ENCODE data around the gene CIDEB.
"Not testable (repeated sequence)": the region's sequence is repeated elsewhere in the genome, so short reads cannot be mapped to it uniquely, and the experiment has no call there.

The CIDEB gene, protein sequence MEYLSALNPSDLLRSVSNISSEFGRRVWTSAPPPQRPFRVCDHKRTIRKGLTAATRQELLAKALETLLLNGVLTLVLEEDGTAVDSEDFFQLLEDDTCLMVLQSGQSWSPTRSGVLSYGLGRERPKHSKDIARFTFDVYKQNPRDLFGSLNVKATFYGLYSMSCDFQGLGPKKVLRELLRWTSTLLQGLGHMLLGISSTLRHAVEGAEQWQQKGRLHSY

DNA sequence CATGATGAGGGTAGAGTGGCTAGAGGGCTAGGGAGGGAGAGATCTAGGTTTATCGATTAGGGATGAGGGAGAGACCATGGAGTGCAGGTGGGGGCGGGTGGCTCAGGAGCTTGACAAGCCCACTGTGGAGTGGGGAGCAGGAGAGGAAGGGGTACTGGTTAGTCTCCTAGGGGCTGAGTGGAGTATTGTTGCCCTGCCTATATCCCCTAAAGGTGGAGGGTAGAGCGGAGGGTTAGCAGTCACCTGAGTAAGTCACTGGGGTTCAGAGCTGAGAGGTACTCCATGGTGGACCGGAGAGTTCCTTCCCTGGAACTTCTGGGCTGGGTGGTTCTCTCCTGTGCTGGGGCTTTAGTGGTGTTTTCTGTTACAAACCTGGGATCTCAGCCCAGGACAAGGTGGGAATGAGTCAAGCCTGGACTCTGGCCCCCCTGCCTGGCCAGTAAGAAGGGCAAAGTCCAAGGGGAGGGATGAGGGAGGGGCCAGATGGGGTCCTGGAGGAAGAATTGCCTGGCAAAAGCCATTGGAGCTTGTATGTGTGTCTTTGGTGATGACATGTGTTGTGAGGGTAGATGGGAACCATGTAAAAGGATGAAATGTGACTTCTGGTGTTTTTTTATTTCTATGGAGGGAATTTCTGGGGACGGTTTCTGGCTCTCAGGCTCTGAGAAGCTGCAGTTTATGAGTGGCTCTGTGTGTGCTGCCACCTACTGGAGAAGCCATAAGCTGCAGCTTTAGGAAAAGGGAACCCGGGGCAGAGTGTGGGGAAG lies at the start of gene CIDEB:
TSS of gene CIDEB (minus strand) at position 403 of the 767 bp plus-strand sequence. CDS start at position 284, 119 bp downstream.
- peak; percentile 57 for DNase-seq (ENCODE audit: low spot score)

DNA sequence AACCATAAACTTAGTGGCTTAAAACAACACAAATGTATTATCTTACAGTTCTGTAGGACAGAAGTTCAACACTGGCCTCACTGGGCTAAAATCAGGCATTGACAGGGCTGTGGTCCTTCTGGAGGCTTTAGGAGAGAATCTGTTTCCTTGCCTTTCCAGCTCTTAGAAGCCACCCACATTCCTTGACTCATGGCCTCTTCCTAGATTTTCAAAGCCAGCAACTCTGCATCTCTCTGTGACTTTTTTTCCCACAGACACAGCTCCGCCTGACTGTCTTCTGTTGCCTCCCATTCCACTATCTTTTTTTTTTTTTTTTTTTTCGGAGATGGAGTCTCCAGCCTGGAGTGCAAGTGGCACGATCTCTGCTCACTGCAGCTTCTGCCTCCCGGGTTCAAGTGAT lies 48.4 kb upstream of the CIDEB start:
- DNase-seq (ENCODE audit: low spot score), result no peak

DNA sequence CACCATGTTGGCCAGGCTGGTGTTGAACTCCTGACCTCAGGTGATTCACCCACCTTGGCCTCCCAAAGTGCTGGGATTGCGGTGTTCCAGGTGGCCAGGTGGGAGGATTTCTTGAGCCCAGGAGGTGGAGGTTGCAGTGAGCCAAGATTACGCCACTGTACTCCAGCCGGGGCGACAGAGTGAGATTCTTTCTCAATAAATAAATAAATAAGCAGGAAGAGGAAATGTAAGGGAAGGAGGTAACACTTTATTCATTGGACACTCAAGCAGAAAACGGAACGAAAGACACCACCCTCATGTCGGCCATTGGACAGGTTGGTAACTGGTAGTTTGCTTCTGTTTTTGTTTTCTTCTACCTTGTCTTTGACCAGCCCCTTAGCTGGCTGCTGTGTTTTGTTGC lies 47.2 kb upstream of the CIDEB start:
- DNase-seq (ENCODE audit: low spot score), result no peak

DNA sequence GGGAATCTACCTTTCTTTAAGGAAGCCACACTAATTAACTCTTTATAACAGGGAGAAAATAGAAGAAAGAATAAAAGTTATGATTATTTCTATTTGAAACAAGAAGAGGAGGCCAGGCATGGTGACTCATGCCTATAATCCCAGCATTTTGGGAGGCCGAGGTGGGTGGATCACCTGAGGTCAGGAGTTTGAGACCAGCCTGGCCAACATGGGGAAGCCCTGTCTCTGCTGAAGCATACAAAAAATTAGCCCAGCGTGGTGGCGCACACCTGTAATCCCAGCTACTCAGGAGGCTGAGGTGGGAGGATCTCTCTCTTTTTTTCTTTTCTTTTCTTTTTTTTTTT lies 46.7 kb upstream of the CIDEB start:
- not testable (repeated sequence) for DNase-seq (ENCODE audit: low spot score)

DNA sequence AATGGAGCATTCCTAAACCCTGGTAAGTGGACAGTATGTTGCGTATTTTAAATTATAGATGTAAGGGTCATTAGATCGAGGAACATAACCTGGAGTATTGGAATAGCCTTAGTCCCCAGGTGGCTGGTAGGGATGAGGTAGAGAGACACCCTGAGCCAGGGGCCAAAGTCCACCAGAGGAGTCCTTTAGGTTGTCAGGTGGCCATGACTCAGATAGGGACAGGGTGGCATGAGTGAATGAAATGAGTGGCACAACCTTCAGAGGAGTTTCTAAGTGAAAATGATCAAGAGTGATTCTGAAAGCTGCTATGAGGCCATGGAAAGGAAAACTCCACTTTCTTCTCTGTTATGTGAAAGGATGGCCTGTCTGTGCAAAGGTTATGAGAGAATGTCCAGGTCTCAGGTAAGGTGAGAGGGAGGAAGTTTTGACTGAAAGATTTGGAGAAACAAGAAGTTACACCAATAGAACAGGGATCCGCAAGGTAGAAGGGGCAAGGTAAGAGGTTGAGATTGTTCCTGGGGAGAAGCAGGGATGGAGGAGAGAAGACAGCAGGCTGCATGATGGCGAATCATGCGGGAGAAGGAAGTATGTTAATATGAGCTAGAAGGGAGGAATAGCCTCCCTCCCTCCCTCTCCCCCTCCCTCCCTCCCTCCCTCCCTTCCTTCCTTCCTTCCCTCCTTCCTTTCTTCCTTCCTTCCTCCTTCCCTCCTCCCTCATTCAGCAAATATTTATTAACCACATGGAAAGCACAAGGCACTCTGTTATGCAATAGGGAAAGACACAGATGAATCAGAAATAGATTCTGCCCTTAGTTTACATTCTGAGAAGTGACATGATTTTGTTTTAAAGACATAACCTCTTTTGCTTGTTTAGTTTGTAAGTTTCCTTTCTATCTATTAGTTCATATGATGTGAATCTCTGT lies 46.0 kb upstream of the CIDEB start:
- DNase-seq (ENCODE audit: low spot score), result no peak

DNA sequence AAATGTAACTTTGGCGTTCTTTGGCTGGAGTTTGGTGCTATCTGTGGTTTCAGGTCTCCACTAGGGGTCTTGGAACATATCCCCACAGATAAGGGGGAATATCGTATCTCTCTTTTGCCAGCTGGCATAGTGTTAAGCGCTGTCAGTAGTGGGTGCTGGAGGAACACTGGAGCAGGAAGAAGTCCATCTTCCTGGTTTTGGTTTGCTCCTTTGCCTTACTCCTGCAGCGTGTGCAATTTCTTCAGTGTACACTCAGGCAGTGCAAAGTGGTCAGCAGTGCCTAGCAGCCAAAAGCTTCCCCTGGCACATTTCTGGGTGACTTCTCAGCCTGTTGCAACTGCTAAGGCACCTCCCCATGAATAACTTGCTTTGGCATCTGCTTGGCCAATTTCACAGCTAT lies 43.7 kb upstream of the CIDEB start:
- no peak for DNase-seq (ENCODE audit: low spot score)

DNA sequence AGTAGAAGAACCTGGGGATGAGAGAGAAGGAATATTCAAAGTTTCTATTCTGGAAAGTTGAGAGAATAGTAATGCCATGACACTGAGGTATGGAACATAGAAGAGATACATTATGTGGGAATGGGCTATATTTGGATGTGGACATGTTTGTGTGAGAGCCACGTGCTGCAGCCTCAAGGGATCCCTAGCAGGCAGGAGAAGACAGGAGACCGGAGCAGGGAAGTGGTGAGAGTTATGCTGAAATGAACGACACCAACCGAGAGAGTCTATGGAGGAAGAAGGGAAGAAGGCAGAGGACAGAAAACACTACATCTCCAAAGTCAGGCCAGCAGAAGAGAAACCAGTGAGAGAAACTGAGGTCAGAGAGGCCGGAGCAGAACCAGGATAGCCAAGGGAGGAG lies 42.0 kb upstream of the CIDEB start:
- no peak for DNase-seq (ENCODE audit: low spot score)

DNA sequence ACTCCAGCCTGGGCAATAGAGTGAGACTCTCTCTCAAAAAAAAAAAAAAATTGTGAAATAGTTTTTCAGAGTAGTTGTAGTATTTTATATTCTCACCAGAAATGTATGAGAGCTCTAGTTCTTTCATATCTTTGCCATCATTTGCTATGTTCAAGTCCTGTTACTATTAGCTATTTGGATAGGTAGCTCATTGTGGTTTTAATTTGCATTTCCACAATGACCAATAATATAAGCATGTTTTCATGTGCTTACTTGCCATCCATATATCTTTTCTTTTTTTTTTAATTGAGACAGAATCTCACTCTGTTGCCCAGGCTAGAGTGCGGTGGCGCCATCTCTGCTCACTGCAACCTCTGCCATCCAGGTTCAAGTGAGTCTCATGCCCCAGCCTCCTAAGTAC lies 40.4 kb upstream of the CIDEB start:
- DNase-seq (ENCODE audit: low spot score), result no peak

DNA sequence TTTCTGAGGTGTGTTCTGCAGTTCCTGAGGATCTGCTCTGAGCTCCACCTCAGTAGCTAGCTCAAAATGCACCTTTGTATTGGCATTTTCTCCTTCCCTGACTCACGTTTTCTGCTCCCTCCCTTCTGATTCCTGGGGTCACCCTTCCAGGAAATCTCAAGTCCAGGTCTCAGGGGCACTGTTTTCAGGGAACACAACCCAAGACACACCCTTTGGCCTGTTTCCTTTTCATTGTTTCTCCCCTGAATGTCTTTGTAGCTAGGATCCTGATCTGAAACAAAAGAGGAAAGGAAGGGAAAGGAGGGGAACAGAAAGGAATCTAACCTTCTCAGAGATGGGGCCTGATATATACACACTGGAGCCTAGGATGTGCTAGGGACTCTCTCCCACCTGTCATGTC lies 39.4 kb upstream of the CIDEB start:
- no peak for DNase-seq (ENCODE audit: low spot score)

DNA sequence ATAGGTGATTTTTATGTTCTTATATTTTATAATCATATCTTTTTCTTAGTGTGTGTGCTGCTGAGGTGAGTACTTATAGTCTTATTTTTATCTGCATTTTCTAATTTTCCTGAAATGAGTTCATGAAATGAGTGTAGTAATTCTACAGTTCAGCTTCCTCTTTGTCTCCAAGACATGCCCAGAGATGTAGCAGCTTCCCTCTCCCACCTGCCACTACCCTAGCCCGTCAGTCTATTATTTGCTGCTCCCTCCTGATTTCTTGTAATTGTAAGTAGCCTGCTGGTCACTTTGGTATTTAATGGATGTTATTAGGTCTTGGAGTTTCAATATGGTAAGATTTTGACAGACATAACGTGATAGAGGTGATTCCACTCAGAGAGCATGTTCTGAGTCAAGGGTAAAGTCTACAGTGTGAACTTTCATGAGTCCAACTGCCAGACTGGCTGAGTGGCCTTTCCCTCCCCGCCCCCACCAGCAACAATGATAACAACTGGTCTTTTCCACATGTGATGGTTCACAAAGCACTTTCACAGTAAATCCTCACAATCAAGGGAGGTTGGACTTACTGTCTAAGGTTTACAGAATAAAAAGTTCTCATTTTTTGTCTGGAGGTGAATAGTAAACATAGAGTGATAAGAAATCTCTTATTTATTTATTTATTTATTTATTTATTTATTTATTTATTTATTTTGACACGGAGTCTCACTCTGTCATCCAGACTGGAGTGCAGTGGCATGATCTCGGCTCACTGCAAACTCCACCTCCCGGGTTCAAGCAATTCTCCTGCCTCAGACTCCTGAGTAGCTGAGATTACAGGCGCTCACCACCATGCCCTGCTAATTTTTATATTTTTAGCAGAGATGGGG lies 36.3 kb upstream of the CIDEB start:
- DNase-seq (ENCODE audit: low spot score), result no peak

DNA sequence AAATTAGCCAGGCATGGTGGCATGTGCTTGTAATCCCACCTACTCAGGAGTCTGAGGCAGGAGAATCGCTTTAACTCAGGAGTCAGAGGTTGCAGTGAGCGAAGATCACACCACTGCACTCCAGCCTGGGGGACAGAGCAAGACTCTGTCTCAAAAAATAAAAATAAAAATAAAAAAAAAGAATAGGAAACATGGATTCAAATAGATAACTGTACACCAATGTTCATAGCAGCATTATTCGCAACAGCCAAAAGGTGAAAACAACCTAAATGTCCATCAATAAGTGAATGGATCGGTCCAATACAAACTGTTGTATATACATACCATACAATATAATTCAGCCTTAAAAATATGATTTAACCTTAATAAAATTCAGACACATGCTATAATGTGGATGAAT lies 35.1 kb upstream of the CIDEB start:
- no peak for DNase-seq (ENCODE audit: low spot score)

DNA sequence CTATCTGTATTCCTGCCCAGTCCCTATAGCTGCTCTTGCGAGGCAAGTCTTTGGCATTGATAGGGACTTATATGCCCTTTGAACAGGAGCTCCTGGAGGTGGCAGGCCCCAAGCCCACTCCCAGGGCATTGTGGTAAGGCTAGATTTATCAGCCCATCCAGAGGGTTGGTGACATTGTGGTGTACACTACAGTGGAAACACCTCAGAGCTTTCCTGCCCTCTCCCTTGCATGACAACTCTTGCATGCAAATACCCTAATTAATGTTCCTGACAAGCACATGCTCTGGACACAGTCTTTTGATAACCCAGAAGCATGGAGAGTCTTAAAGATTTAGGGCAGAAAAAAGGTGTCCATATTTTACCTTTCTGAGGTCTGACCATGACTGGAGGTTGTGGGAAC lies 32.8 kb upstream of the CIDEB start:
- no peak for DNase-seq (ENCODE audit: low spot score)

DNA sequence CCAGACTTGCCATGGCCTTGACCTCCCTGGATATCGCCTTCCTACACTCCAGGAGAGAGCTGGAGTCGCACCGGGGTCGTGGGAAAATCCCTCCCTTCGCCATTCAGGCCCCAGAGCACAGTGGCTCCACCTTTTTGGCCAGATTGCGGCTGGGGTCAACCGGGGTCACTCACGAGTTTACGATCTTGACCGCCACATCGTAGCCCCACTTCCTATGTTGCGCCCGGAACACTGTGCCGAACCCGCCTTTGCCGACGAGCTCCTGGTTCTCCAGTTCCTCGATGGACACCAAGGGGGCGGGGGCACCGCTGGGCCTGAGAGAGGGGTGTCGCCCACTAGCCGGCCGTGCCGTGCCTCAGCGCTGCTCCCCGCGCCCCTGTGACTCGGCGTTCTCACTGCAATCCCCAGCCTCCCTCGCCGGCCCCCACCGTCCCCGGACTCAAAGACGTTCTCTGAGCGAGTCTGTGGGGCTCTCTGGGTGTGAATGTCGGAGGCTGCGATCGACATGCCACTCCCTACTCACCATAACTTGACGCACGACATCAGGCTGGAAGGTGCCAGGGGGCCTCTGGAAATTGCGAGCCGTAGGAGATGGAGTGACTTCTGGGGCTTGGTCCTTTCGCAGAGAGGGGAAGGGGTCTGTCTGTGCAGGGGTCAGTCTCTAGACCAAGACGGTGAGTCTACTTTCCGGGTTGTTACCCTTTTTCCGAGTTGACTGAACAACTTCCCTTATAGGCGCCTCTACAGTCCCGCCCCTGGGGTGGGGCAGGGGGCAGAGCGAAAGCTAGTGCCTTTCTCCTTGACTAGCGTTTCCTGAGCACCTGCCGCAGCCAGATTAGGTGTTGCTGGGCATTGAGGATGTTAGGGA lies 31.7 kb upstream of the CIDEB start, which contains the start of gene RIPK3:
TSS of gene RIPK3 (minus strand) at position 708 of the 868 bp plus-strand sequence. CDS start at position 543, 165 bp downstream.
- peak; percentile 22 for DNase-seq (ENCODE audit: low spot score)

DNA sequence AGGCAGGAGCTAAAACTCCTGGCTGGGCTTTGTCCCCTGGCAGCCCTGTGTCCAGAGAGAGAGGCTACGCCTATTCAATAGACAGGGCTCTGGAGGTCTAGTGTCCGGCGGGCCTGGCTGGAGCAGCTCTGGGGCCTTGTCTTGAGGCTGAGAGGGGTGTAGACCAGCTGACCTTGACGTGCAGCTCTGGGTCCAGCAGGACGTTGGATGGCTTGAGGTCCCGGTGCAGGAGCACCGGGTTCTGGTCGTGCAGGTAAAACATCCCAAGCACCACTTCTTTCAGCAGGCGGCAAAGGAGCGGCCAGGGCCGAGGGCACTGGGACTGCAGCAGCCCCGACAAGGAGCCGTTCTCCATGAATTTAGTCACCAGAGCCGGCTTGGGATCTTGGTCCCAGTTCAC lies 31.1 kb upstream of the CIDEB start:
- DNase-seq (ENCODE audit: low spot score), result no peak

DNA sequence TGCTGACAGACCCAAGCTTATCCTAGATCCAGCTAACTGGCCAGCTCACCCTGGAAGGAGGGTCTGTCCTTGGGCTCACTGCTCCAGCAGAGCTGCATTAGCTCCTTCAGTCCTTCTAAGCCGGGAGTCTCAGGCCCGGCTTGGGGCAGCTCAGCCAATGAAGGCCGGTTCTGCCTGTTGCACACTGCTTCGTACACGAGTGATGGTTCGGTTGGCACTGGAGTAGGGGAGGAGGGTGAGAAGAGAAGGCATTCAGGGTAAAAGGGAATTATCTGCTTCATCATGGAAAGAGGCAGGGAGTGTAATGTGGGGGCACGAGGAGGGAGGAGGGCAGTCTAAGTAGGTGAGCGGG lies 30.0 kb upstream of the CIDEB start:
- DNase-seq (ENCODE audit: low spot score), result no peak

DNA sequence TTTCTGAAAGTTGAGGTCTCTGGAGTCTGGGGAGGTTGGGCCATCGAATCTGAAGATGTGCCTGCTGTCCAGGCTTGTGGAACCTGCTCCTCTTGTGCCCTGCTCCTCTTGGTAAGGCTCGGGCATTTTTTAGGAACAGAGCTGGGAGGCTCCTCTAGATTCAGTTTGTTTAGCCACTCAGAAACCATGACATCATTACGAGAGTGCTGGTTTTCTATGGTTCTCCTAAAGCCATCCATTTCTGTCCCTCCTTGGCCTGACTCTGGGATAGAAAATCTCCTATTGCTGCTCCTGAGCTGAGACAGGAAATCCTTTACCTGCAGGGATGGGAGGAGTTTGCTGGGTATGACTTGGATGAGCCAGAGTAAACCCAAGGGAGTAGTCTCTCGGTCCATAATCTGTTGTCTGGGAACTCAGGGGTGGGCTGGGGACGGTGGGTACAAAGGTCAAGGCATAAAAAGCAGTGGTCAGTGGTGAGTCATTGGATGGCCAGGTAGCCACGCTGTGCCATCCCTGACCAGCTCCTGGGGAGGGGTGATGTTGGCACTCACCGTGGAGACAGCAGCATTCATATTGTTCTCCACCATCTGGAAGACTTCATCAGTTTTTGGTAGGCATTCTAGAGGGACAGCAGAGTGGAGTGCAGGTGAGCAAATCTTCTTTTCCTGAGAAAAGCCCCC lies 29.5 kb upstream of the CIDEB start:
- DNase-seq (ENCODE audit: low spot score), result no peak

DNA sequence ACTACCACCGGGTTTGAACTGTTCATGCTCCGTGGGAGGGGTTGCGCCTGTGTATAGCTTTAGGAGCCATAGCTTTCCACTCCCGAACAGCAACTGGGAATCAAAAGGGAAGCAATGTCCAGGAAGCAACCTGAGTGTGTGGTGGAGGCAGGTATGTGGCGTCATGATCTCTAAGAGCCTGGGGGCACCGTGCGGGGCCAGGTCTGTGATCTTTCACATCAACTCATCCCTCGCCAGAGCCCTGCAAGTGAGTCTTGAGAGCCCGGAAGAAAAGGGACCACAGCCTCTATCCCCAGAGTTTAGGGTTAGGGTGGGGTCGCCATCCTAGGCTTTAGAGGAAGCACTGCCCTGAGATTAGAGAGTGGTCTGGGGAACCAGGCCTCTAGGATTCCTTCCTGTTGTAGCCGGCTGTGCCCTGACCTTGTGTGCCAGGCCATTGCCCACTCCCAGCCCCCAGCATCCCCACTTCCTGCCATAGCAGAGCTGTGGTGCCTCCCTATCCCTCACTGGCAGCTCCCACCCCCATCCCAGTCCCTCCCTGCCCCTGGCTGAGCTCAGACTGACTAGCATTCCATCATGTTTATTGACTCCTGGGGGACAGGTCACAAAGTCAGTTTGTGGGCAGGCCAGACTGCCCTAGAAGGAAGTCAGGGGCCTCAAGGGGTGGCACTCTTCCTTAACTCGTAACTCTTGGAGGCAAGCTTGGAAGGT lies 27.8 kb upstream of the CIDEB start:
- no peak for DNase-seq (ENCODE audit: low spot score)

DNA sequence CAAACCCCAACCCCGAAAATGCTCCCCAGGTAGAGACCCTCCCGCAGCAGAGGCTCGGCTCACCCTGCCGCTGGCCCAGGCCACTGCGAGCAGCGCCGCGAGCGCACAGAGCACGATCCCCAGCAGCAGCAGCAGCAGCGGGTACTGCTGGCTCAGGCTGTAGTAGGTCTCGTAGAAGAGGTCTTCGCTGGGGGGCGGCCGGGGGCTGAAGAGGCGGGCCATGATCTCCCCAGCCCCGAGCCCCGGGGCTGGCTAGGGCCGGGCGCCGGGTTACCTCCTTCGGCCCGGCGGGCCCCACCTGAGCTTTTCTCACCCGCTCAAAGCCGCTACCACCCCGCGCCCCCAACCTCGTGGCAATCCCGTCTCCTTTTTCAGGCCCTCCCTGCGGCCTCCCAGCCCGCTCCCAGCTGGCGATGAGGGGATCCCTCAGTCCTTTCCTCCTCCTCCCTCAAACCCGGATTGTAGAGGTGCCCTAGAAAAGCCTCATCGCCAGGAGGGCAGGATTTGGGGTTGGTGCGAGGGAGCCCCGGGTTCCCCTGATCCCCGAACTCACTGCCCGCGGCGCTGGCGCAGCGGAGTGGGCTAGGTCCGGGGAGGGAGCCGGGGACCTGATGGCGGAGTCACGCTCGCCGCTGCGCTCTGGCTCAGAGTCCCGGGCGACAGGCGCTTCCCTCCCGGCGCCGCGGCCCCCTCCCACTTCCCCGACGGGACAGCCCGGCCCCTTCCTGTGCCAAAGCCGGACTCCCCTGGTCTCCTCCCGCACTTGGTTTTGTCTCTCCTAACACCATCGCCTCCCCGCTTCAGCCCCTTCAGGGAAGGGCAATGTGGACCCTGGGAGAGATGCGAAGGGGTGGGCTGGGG lies 26.9 kb upstream of the CIDEB start, which contains the start of gene ADCY4:
TSS of gene ADCY4 (minus strand) at position 641 of the 861 bp plus-strand sequence. CDS start at position 222, 419 bp downstream.
- no peak for DNase-seq (ENCODE audit: low spot score)
